ENCODE measurements around the gene CADM4. TPM values are rescaled to one million over a fixed set of nuclear protein-coding genes. Genes with fewer than 3 reads are reported as not detected.
A peak's percentile ranks its signal among the peaks of the same experiment; 100 is the strongest.

CADM4 gene
- total and polyA plus RNA-seq, 2 of the 8 experiments (the other 6 are each of a cell fraction or from before 2014, with no cell fraction given), result 13.5 to 25.0 TPM

GRCh38 chr19:43667126-43667875, 27.7 kb upstream of the CADM4 start:
- no peaks in the 10 kb centered on the region for H3K79me2 ChIP-seq (ENCODE audit: control insufficient read depth in 1 of 2, insufficient read depth in 2 of 2, low read length in 2 of 2)
- peak overlapping the region in 3 of 4 experiments; percentile 72 to 78 (median 77); a peak in 6 of 7 replicates for H3K9ac ChIP-seq (replicated peaks in 1 of 4; ENCODE audit: extremely low read depth in 1 of 4, low read depth in 3 of 4, low read length in 3 of 4)
- peak overlapping the region; percentile 68 for H2BK12ac ChIP-seq (ENCODE audit: low read depth, low read length)
- H3K79me1 ChIP-seq (ENCODE audit: low read depth, low read length), result no peaks in the 10 kb centered on the region
- H3K36me3 ChIP-seq (ENCODE audit: control insufficient read depth in 2 of 4, insufficient read depth in 4 of 4, low read length in 3 of 4), result peaks cover 0 to 13% (median 5%) of the 10 kb centered on the region in 4 experiments; a peak in 5 of 8 replicates
- no peak overlapping the region for H2BK120ac ChIP-seq (replicated peaks; ENCODE audit: low read depth, low read length)
- peak overlapping the region; percentile 49 to 64 (median 56) for H3K4me3 ChIP-seq (ENCODE audit: extremely low read depth in 1 of 4, insufficient read depth in 2 of 4, low read depth in 3 of 4, low read length in 4 of 4)
- FAIRE-seq, result no peak
- H3K56ac ChIP-seq (replicated peaks; ENCODE audit: insufficient read length, low read depth, low read length), result no peak overlapping the region
- no peak overlapping the region for H2AK5ac ChIP-seq (ENCODE audit: low read depth, low read length)
- H3K23ac ChIP-seq (ENCODE audit: insufficient read length), result no peak overlapping the region
- H4K20me1 ChIP-seq (replicated peaks in 1 of 2; ENCODE audit: control insufficient read depth in 1 of 2, insufficient read depth in 2 of 2, low read length in 2 of 2), result no peaks in the 10 kb centered on the region
- peak overlapping the region; percentile 69 to 75 for H3K4me2 ChIP-seq (ENCODE audit: insufficient read depth in 1 of 2, low read depth in 2 of 2, low read length in 2 of 2)
- peak overlapping the region; percentile 82 for H3K4ac ChIP-seq (replicated peaks; ENCODE audit: insufficient read length, low read depth, low read length)
- peak overlapping the region; percentile 97; the same call in 1 of the 2 replicates for H4K8ac ChIP-seq (ENCODE audit: extremely low read depth, insufficient read depth, low read length)
- CTCF ChIA-PET (ENCODE audit: partially characterized antibody), result interaction anchor here (1.2 to 1.8 kb wide), 6 partner anchors 8 to 41 kb away, joined by 3 to 5 read pairs (median 4); no protein-coding TSS in a partner anchor
- H4K91ac ChIP-seq (replicated peaks; ENCODE audit: insufficient read length, low read length), result peak overlapping the region; percentile 55
- H2AFZ ChIP-seq (ENCODE audit: low read length), result peak overlapping the region; percentile 75
- H3K23me2 ChIP-seq (ENCODE audit: low read depth, low read length), result peaks cover 21% of the 10 kb centered on the region; the same call in 1 of the 2 replicates
- peak overlapping the region; percentile 62; the same call in 1 of the 2 replicates for H3K27ac ChIP-seq (ENCODE audit: low read depth, low read length)
- peak overlapping the region; percentile 31; the same call in 1 of the 2 replicates for H2BK15ac ChIP-seq (ENCODE audit: low read length)
- peaks cover 8 to 15% (median 9%) of the 10 kb centered on the region in 4 experiments for H3K4me1 ChIP-seq (replicated peaks in 1 of 4; ENCODE audit: control insufficient read depth in 3 of 4, insufficient read depth in 4 of 4, low read length in 3 of 4)
- peak in 1 of 2 experiments; percentile 47 for DNase-seq (ENCODE audit: low read depth in 1 of 2, low spot score in 2 of 2)
- H3K14ac ChIP-seq (ENCODE audit: insufficient read length), result no peak overlapping the region
- 84% methylated on average over 26 of the region's 26 CpGs; no CpG with 5 or more reads in 1 of the 2 experiments for WGBS, 2 experiments (ENCODE audit: extremely low coverage in 1 of 2, insufficient coverage in 1 of 2, insufficient read length in 1 of 2, insufficient replicate concordance in 2 of 2, low coverage in 1 of 2, low lambda C conversion rate in 2 of 2, missing lambda C conversion rate in 1 of 2)
- H3K9me3 ChIP-seq (ENCODE audit: insufficient read depth in 2 of 2, low read depth in 1 of 2, low read length in 1 of 2), result no peaks in the 10 kb centered on the region
- peaks cover 0 to 6% (median 2%) of the 10 kb centered on the region in 4 experiments; a peak in 3 of 7 replicates for H3K27me3 ChIP-seq (replicated peaks in 1 of 4; ENCODE audit: control insufficient read depth in 3 of 4, extremely low read depth in 1 of 4, insufficient read depth in 3 of 4, low read length in 3 of 4)
- 0 out of 2 replicates have a peak overlapping the region, but pooled peaks have one; percentile 34 for H2BK20ac ChIP-seq (ENCODE audit: low read length)
- H4K5ac ChIP-seq (ENCODE audit: insufficient read length, low read depth, low read length), result peak overlapping the region; percentile 34
- peak overlapping the region; percentile 78 for H3K18ac ChIP-seq (ENCODE audit: extremely low read depth, low read length)
- POLR2A ChIA-PET (ENCODE audit: partially characterized antibody), result interaction anchor here (1.2 to 2.2 kb wide), 4 partner anchors 9 to 88 kb away, joined by 3 to 6 read pairs (median 4); partner anchors contain the start of genes IRGQ, SMG9 and ZNF576
- H2BK5ac ChIP-seq (ENCODE audit: low read depth, low read length), result peak overlapping the region; percentile 87
- TF ChIP-seq EZH2 (IDR thresholded peaks at IDR 0.05; ENCODE audit: low read depth, low read length, severe bottlenecking) (no peak), GTF2F1 (IDR thresholded peaks at IDR 0.05; ENCODE audit: borderline replicate concordance, low read depth, low read length) (no peak), KDM5A (IDR thresholded peaks at IDR 0.05; ENCODE audit: low read length) (no peak), RFX5 (IDR thresholded peaks at IDR 0.05; ENCODE audit: borderline replicate concordance, low read depth, low read length) (no peak), SAP30 (IDR thresholded peaks at IDR 0.05; ENCODE audit: insufficient read depth, insufficient replicate concordance, low read length) (no peak), RNF2 (IDR thresholded peaks at IDR 0.05; ENCODE audit: borderline replicate concordance, low read depth, low read length, missing control alignments, poor library complexity, severe bottlenecking) (no peak), TCF12 (IDR thresholded peaks at IDR 0.05; ENCODE audit: low read depth, low read length) (no peak), SP2 (IDR thresholded peaks at IDR 0.05; ENCODE audit: low read length) (no peak), JUND (IDR thresholded peaks at IDR 0.05; ENCODE audit: low read length) (no peak), SP4 (IDR thresholded peaks at IDR 0.05; ENCODE audit: low read length) (no peak), ASH2L (IDR thresholded peaks at IDR 0.05; ENCODE audit: low read length) (no peak)
